HFF-Myc (cell line): Measurements from ENCODE around the gene NCK2.

Experiments used
- DNase-seq: peaks from one replicate; pipeline ENCODE4 v3.0.0-alpha.2; 2011; ENCODE audit warnings: low read depth; ENCODE audit errors: extremely low read depth
- H3K4me3 ChIP-seq: replicated peaks from 2 replicates; pipeline ENCODE4 v1.5.1; 2011; ENCODE audit warnings: low read depth, mild to moderate bottlenecking, control low read depth, low read length
- CTCF ChIP-seq: IDR thresholded peaks from 2 replicates; pipeline ENCODE4 v1.5.1; 2012; ENCODE audit warnings: mild to moderate bottlenecking, low read depth, low read length, control low read depth; ENCODE audit errors: missing control alignments

NCK2 gene

DNA sequence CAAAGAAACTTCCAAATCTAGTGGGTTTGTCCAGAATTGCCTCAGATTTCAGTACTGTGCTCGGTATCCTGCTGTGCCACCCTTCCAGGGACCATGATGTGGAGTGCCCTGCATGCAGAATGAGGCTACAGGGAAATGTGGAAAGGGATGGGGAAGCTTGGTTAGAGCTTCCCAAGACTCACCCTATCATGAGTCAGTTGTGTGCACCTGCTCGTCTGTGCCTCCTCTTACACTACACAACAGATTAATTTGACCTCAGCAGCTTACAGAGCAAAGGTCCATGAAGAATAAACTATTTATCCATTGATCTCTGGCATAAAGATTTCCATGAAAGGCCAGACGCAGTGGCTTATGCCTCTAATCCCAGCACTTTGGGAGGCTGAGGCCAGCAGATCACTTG, 21.3 kb upstream of the NCK2 start:
- no peak for TF ChIP-seq CTCF
- H3K4me3 ChIP-seq, result no peak overlapping the region
- DNase-seq, result no peak

GRCh38 chr2:105725388-105725787, 19.3 kb upstream of the NCK2 start:
- no peak for DNase-seq
- no peak overlapping the region for H3K4me3 ChIP-seq
- no peak for TF ChIP-seq CTCF

DNA sequence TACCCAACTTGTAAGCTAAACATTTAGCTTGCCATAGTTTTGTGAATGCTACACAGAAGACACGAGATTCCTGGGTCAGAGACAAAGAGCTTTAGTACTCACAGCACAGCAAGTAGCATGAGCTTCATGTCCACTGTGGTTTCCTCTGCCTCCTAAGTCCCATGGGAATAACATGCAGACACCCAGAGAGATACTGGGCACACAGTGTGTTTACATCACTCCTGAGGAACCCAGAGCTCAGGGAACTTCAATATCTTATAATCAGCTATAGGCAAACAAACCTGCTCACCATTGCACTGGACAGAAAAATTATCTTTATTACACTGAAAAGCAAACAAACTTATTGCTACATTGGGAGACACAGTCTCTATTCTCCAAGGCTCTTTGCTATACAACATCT, 14.5 kb upstream of the NCK2 start:
- no peak for DNase-seq
- no peak overlapping the region for H3K4me3 ChIP-seq
- TF ChIP-seq CTCF, result no peak

- H3K4me3 ChIP-seq, result no peak overlapping the region
- TF ChIP-seq CTCF, result no peak
- no peak for DNase-seq
Observed at GRCh38 chr2:105731511-105731910, 13.2 kb upstream of the NCK2 start.

- no peak overlapping the region for H3K4me3 ChIP-seq
- no peak for DNase-seq
- TF ChIP-seq CTCF, result no peak
Observed at GRCh38 chr2:105732101-105732500, 12.6 kb upstream of the NCK2 start.

GRCh38 chr2:105732955-105733607, 11.6 kb upstream of the NCK2 start:
- no peak for DNase-seq
- TF ChIP-seq CTCF, result no peak
- H3K4me3 ChIP-seq, result no peak overlapping the region

- TF ChIP-seq CTCF, result no peak
- no peak for DNase-seq
- no peak overlapping the region for H3K4me3 ChIP-seq
Observed at GRCh38 chr2:105733875-105734274, 10.8 kb upstream of the NCK2 start.
